Astrocyte (in vitro differentiated cells and primary cell): ENCODE measurements around the gene CPN2. TPM values are rescaled to one million over a fixed set of nuclear protein-coding genes. Genes with fewer than 3 reads are reported as not detected.

ENCODE experiments used
- DNase-seq: peaks from one replicate; pipeline ENCODE4 v3.0.0-alpha.2; 2010; ENCODE audit warnings: low read depth
- FAIRE-seq: peaks from 2 replicates; lab custom pipeline; 2011; peaks lifted over from hg19 to GRCh38; lab: Jason Lieb, UNC
- H2AFZ ChIP-seq: 2 replicates; pipeline ENCODE4 v1.6.0; 2012; ENCODE audit warnings: low read depth, low read length, inconsistent platforms
- H3K27ac ChIP-seq: 2 replicates; pipeline ENCODE4 v1.5.1; 2011; ENCODE audit warnings: low read depth, low read length, inconsistent platforms
- H3K27me3 ChIP-seq: 2 replicates; pipeline ENCODE4 v1.6.0; 2011; ENCODE audit warnings: low read length, inconsistent platforms; ENCODE audit not compliant: insufficient read depth
- H3K36me3 ChIP-seq: 2 replicates; pipeline ENCODE4 v1.5.1; 2011; ENCODE audit warnings: low read length, inconsistent platforms; ENCODE audit not compliant: insufficient read depth
- H3K4me1 ChIP-seq: 2 replicates; pipeline ENCODE4 v1.5.1; 2011; ENCODE audit warnings: low read length, inconsistent platforms; ENCODE audit not compliant: insufficient read depth
- H3K4me2 ChIP-seq: 2 replicates; pipeline ENCODE4 v1.6.0; 2012; ENCODE audit warnings: low read length, inconsistent platforms
- H3K4me3 ChIP-seq: 2 replicates; pipeline ENCODE4 v1.5.1; 2011; ENCODE audit warnings: low read depth, mild to moderate bottlenecking, low read length, inconsistent platforms; ENCODE audit not compliant: insufficient read depth
- H3K79me2 ChIP-seq: 2 replicates; pipeline ENCODE4 v1.6.0; 2012; ENCODE audit warnings: mild to moderate bottlenecking, low read length, inconsistent platforms; ENCODE audit not compliant: insufficient read depth
- H3K9ac ChIP-seq: 2 replicates; pipeline ENCODE4 v1.6.0; 2012; ENCODE audit warnings: mild to moderate bottlenecking, low read length, inconsistent platforms
- H3K9me3 ChIP-seq: 2 replicates; pipeline ENCODE4 v1.5.1; 2012; ENCODE audit warnings: low read depth, mild to moderate bottlenecking, low read length, inconsistent platforms; ENCODE audit not compliant: insufficient read depth
- H4K20me1 ChIP-seq: 2 replicates; pipeline ENCODE4 v1.6.0; 2012; ENCODE audit warnings: low read length, inconsistent platforms; ENCODE audit not compliant: insufficient read depth
- H3K27ac Mint-ChIP-seq: one replicate; pipeline ENCODE4 v1.8.0; 2021; ENCODE audit warnings: mild to moderate bottlenecking, mixed read lengths; ENCODE audit not compliant: unreplicated experiment
- H3K27me3 Mint-ChIP-seq: one replicate; pipeline ENCODE4 v1.8.0; 2021; ENCODE audit warnings: low read depth, mixed read lengths; ENCODE audit not compliant: unreplicated experiment
- H3K36me3 Mint-ChIP-seq: one replicate; pipeline ENCODE4 v1.8.0; 2021; ENCODE audit warnings: low read depth, mixed read lengths; ENCODE audit not compliant: unreplicated experiment
- H3K4me1 Mint-ChIP-seq: one replicate; pipeline ENCODE4 v1.8.0; 2021; ENCODE audit warnings: low read depth, mixed read lengths; ENCODE audit not compliant: unreplicated experiment
- H3K4me3 Mint-ChIP-seq: one replicate; pipeline ENCODE4 v1.8.0; 2021; ENCODE audit warnings: mild to moderate bottlenecking, moderate library complexity, mixed read lengths; ENCODE audit not compliant: unreplicated experiment
- H3K9me3 Mint-ChIP-seq: one replicate; pipeline ENCODE4 v1.8.0; 2021; ENCODE audit warnings: mild to moderate bottlenecking, mixed read lengths; ENCODE audit not compliant: unreplicated experiment
- EZH2 ChIP-seq: IDR thresholded peaks from 2 replicates; pipeline ENCODE4 v1.6.1; 2012; ENCODE audit warnings: mild to moderate bottlenecking, low read length, inconsistent platforms; ENCODE audit not compliant: insufficient read depth
- total RNA-seq: library from RNA; stranded (reverse); gene quantifications from 2 replicates; pipeline ENCODE4 v1.2.1, GENCODE V29; 2021
- TF ChIP-seq, protein P1 (sequence below): IDR thresholded peaks from 2 replicates; pipeline ENCODE4 v1.5.1; 2011; ENCODE audit warnings: low read depth, mild to moderate bottlenecking, inconsistent platforms, low read length, moderate library complexity; ENCODE audit not compliant: insufficient read depth

Gene CPN2
- total RNA-seq, 1 donor from 2014 or later: not detected

GRCh38 chr3:194328942-194329582, 22.1 kb downstream of the CPN2 start:
- no peak overlapping the region for H3K27ac ChIP-seq

DNA sequence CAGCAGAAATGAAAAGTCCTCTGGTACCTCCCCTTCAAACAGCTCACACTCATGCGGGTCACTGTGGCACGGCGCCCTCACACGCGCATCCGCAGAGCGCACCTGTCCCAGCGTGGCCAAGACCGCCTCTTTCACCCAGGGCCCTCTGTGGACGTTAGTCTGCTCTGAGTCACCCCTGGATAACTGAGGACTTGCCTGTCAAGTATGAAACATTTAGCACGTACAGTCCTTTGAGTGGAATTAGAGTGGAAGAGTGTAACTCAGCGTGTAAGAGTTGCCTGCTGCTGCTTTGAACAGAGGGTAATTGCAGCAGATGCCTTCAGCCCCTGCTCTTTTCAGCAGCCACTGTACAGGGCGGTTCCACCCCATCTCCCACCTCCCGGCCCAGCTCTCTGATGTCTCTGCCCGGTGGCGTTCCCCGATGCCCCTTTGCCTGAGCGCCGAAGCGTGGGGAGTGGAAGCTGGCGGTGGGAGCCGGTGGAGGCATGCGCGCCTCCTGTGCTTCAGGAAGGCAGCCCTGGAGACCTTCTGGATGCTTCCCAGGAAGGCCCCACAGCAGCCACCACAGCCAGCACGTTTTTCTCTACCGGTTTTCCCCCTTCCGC, 23.0 kb downstream of the CPN2 start:
- no peaks in the 10 kb centered on the region for H3K27me3 ChIP-seq
- H3K79me2 ChIP-seq: no peaks in the 10 kb centered on the region
- Mint-ChIP-seq H3K4me1 (peaks cover 23% of the 10 kb centered on the region), H3K36me3 (no peaks in the 10 kb centered on the region), H3K27ac (peak overlapping the region; percentile 53), H3K9me3 (no peaks in the 10 kb centered on the region), H3K27me3 (peaks cover 30% of the 10 kb centered on the region), H3K4me3 (no peak overlapping the region)
- peaks cover 16% of the 10 kb centered on the region for H3K4me1 ChIP-seq
- no peak overlapping the region for H2AFZ ChIP-seq
- FAIRE-seq (no peak), DNase-seq (peak; percentile 81)
- H3K4me3 ChIP-seq: no peak overlapping the region
- peaks cover 8% of the 10 kb centered on the region for H4K20me1 ChIP-seq
- TF ChIP-seq EZH2: no peak
- TF ChIP-seq, protein P1, sequence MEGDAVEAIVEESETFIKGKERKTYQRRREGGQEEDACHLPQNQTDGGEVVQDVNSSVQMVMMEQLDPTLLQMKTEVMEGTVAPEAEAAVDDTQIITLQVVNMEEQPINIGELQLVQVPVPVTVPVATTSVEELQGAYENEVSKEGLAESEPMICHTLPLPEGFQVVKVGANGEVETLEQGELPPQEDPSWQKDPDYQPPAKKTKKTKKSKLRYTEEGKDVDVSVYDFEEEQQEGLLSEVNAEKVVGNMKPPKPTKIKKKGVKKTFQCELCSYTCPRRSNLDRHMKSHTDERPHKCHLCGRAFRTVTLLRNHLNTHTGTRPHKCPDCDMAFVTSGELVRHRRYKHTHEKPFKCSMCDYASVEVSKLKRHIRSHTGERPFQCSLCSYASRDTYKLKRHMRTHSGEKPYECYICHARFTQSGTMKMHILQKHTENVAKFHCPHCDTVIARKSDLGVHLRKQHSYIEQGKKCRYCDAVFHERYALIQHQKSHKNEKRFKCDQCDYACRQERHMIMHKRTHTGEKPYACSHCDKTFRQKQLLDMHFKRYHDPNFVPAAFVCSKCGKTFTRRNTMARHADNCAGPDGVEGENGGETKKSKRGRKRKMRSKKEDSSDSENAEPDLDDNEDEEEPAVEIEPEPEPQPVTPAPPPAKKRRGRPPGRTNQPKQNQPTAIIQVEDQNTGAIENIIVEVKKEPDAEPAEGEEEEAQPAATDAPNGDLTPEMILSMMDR: no peak
- no peaks in the 10 kb centered on the region for H3K36me3 ChIP-seq
- no peak overlapping the region for H3K4me2 ChIP-seq
- no peak overlapping the region for H3K27ac ChIP-seq
- no peak overlapping the region for H3K9ac ChIP-seq
- peaks cover 10% of the 10 kb centered on the region for H3K9me3 ChIP-seq

More at GRCh38 chr3:194328942-194329582, 22.1 kb downstream of the CPN2 start:
- no peak for FAIRE-seq
- H3K36me3 ChIP-seq: no peaks in the 10 kb centered on the region
- no peak overlapping the region for H2AFZ ChIP-seq
- no peak overlapping the region for H3K4me3 ChIP-seq
- H4K20me1 ChIP-seq: peaks cover 8% of the 10 kb centered on the region
- no peak overlapping the region for H3K9ac ChIP-seq
- no peak overlapping the region for H3K4me2 ChIP-seq
- DNase-seq: no peak
- Mint-ChIP-seq H3K4me3 (no peak overlapping the region), H3K9me3 (no peaks in the 10 kb centered on the region), H3K27me3 (peaks cover 34% of the 10 kb centered on the region), H3K27ac (no peak overlapping the region), H3K36me3 (no peaks in the 10 kb centered on the region), H3K4me1 (peaks cover 23% of the 10 kb centered on the region)
- peaks cover 16% of the 10 kb centered on the region for H3K4me1 ChIP-seq
- H3K27me3 ChIP-seq: no peaks in the 10 kb centered on the region
- TF ChIP-seq EZH2: no peak
- TF ChIP-seq, protein P1: no peak
- H3K79me2 ChIP-seq: no peaks in the 10 kb centered on the region
- H3K9me3 ChIP-seq: peaks cover 10% of the 10 kb centered on the region
